ENCODE measurements around the gene GNRH2.
"Not testable (repeated sequence)": the region's sequence is repeated elsewhere in the genome, so short reads cannot be mapped to it uniquely, and the experiment has no call there.

Gene GNRH2

DNA sequence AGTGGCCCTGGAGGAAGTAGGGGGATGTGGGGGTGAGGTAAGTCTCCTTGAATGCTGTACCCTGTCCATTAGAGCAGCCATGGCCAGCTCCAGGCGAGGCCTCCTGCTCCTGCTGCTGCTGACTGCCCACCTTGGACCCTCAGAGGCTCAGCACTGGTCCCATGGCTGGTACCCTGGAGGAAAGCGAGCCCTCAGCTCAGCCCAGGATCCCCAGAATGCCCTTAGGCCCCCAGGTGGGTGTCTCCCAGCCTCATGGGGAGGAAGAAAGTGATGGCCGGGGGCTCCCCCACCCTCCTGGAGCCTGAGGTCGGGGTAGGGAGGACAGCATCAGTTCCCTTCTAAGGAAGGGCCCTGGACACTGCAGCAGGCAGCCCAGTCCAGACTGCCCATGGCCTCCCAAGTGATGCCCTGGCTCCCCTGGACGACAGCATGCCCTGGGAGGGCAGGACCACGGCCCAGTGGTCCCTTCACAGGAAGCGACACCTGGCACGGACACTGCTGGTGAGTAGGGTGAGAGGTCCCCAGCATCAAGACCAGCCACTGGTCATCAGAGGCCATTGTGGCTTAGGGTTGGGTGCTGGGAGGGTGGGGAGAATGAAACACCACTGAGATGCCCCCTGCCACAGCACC, 1.0 kb downstream of the GNRH2 start:
- DNase-seq, result no peak

DNA sequence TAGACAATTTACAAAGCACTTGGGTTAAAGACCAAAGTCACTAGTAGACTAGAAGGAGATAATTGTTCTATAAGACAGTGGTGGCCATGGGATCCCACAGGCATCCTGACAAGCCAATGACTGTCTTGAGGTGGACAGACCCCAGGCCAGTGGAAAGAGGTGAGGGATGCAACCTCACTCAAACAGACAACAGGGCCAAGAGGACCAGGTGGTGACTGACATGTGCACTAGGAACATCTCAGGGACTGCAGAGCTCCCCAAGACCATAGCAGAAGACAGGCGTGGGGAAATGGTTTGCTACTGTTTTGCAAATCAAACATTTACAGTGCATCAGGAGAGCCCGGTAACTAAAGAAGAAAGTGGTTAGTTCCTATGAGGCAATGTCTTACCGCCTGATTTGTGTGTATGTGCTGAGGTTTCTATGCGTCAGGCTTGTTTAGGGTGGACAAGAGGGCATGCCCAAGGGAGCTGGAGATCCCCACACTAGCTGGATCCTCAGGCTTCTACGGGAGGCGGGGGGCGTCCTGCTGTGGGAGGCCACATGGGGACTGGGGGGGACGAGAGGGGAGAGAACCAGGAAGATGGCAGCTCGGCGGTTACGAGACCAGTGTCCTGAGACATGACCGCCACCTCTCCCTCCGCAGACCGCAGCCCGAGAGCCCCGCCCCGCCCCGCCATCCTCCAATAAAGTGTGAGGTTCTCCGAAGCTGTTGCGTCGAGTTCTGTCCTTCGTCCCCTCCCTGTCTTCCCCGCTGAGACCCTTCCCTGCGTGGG, 1.8 kb downstream of the GNRH2 start:
- peak; percentile 46 for DNase-seq

DNA sequence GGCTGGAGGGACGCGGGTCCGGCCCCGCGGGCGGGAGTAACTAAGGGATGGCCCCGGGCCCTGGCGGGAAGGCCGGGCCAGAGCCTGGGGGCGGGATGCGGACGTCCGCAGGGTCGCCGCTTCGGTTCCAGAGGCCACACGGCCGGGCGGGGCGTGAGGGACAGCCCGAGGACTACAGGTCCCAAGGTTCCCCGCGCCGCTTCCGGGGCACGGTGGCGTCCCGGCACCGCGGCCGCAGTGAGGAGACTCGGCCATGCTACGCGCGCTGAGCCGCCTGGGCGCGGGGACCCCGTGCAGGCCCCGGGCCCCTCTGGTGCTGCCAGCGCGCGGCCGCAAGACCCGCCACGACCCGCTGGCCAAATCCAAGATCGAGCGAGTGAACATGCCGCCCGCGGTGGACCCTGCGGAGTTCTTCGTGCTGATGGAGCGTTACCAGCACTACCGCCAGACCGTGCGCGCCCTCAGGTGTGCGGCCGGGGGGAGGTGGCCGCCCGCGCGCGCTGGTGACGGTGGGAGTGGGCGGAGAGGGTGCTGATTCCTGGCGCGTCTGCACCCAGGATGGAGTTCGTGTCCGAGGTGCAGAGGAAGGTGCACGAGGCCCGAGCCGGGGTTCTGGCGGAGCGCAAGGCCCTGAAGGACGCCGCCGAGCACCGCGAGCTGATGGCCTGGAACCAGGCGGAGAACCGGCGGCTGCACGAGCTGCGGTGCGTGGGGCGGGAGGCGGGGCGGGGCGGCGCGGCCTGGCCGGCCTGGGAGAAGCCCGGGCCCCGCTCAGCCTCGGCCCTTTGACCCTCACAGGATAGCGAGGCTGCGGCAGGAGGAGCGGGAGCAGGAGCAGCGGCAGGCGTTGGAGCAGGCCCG, 2.6 kb downstream of the GNRH2 start, which contains the start of gene MRPS26:
TSS of gene MRPS26 (plus strand) at position 237 of the 861 bp plus-strand sequence. CDS start at position 254, 17 bp downstream.
- peak; percentile 46 for DNase-seq

DNA sequence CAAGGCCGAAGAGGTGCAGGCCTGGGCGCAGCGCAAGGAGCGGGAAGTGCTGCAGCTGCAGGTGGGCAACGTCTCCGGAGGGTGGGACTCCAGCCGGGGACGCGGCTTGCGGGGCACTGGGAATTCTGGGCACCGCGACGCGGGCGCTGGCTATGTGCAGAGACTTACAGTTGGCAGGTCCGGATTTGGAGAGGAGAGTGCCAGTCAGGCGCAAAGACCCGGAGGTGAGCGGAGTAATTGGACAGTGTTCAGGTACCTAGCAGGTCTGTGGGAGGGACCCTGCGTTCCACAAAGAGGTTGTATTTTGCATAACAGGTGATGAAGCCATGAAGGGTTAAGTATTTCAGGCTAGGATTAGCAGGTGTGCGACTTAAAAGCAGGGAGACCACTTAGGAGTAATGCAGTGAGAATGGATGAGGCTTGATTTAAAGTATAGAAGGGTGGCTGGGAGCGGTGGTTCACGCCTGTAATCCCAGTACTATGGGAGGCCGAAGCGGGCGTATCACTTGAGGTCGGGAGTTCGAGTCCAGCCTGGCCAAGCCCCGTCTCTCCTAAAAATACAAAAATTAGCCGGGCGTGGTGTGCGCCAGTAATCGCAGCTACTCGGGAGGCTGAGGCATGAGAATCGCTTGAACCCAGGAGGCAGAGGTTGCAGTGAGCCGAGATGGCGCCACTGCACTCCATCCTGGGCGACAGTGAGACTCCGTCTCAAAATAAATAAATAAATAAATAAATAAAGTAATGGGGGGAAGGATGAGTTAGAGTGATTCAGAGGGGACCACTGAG, 3.4 kb downstream of the GNRH2 start:
- DNase-seq, result peak; percentile 87

DNA sequence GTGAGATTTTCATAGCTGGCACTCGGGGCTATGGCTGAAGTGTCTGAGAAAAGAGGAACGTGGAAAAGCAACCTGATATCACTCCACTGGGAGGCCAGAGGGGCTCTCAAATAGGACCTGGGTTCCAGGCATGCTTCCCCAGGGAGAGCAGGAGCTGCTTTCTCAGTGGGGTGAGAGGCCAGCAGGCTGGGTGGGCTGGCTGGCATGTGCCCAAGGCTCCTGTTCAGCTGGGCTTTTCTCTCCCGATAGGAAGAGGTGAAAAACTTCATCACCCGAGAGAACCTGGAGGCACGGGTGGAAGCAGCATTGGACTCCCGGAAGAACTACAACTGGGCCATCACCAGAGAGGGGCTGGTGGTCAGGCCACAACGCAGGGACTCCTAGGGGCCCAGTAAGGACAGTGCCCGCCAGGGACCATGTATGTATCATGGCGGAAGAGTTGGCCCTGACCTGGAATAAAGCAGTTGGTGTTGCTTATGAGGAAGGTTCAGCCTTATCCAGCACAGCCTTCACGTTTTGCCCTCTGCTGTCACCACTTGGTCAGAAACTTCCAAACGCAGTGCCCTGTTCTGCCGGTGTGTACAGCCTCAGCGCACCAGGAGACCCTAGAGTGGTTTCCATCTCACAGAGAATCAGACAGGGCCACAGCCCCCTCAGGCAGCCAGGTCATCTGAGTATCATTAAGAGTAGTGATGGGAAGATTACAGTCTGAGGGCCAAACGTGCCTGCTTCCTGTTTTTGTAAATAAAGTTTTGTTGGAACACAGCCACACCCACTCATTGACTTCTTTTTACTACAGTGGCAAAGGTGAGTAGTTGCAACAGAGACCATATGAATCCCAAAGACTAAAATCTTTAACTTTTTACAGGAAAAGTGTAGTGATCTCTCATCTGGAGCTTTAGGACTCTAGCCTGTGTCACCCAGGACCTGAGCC, 4.3 kb downstream of the GNRH2 start:
- DNase-seq, result no peak

DNA sequence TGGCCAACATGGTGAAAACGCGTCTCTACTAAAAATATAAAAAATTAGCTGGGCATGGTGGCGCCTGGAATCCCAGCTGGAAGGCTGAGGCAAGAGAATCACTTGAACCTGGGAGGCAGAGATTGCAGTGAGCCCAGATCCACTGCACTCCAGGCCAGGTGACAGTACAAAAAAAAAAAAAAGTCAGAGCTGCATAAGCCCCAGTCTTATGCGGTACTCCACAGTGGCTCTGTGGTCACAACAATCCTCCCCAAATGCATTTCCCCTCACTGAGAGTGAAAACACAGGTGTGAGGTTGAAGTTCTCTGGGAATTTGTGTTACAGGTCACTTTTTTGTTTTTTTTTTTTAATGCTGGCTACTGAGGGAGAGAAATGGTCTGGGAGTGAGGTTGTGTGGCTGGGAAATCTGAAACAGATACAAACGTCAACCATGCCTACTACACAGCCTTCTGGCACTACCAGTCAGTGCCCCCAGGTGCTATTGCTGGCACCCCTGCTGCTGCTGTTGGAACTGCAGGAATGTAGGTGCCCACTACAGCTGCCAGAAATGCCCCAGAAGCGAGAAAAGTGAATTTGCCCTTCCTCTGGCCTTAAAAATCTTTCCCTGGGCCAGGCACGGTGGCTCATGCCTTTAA, 8.1 kb downstream of the GNRH2 start:
- no peak for DNase-seq

DNA sequence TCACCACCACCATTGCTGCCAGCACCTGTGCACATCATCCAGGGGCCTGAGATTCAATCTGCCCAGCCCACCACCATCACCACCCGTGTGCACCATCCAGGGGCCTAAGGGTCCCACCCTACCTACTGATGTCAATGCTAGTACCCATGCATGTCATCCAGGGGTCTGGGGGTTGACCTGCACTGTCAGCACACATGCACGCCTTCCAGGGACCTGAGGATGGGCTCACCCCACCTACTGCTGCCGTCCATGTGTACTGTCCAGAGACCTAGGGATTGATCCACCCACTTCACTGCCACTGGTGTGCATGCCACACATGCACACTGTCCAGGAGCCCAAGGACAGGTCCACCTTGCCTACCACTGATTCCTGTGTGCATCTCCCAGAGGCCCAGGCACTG, 16.1 kb downstream of the GNRH2 start:
- no peak for DNase-seq

DNA sequence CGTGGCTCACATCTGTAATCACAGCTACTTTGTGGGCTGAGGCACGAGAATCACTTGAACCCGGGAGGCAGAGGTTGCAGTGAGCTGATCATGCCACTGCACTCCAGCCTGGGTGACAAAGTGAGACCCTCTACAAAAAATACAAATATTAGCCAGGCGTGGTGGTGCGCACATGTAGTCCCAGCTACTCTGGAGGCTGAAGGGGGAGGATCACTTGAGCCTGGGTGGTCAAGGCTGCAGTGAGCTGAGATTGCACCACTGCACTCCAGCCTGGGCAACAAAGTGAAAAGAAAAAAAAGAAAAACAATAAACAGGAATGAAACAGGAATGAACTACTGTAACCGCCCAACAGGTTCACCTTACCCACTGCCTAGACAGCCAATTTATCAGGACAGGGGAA, 20.7 kb downstream of the GNRH2 start:
- not testable (repeated sequence) for DNase-seq

DNA sequence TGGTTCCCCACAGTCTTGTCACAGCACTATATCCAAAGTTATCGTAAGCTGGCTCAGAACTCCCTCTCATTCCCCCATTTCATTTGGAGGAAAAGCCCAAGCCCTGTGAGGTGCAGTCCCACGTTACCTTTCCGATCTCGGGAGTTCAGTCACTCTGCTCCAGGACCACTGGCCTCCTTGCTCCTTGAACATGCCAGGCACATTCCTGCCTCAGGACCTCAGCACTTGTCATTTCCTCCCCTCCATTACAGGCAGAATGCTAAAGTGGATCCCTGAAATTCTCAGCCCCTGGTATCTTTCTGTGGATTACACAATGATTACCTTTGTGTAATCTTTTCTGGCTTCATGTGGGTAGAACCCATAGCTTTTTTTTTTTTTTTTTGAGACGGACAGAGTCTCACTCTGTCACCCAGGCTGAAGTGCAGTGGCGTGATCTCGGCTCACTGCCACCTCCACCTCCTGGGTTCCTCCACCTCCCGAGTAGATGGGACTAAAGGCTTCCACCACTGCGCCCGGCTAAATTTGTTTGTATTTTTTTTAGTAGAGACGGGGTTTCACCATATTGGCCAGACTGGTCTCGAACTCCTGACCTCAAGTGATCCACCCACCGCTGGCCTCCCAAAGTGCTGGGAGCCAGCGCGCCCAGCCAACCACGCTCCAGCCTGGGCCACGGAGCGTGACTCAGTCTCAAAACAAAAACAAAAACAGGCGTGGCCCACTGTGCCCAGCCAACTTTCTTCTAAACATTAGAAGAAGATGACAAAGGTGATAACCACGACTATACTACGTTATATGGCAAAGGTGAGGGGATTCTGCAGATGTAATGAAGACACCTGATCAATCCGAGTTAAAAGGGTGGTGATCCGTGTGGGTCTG, 24.0 kb downstream of the GNRH2 start:
- DNase-seq, result no peak

DNA sequence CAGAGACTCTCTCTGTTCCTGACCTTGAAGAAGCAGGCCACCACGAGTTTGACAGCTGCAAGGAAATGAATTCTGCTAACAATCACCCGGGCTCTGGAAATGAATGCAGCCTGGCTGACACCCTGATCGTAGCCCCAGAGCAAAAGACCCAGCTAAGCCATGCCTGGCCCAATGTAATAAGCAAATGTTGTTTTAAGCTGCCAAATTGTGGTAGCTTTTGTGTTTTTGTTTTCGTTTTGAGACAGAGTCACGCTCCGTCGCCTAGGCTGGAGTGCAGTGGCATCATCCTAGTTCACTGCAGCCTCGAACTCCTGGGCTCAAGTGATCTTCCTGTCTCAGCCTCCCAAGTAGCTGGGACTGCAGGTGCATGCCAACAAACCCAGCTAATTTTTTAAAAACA, 24.7 kb downstream of the GNRH2 start:
- DNase-seq, result no peak

DNA sequence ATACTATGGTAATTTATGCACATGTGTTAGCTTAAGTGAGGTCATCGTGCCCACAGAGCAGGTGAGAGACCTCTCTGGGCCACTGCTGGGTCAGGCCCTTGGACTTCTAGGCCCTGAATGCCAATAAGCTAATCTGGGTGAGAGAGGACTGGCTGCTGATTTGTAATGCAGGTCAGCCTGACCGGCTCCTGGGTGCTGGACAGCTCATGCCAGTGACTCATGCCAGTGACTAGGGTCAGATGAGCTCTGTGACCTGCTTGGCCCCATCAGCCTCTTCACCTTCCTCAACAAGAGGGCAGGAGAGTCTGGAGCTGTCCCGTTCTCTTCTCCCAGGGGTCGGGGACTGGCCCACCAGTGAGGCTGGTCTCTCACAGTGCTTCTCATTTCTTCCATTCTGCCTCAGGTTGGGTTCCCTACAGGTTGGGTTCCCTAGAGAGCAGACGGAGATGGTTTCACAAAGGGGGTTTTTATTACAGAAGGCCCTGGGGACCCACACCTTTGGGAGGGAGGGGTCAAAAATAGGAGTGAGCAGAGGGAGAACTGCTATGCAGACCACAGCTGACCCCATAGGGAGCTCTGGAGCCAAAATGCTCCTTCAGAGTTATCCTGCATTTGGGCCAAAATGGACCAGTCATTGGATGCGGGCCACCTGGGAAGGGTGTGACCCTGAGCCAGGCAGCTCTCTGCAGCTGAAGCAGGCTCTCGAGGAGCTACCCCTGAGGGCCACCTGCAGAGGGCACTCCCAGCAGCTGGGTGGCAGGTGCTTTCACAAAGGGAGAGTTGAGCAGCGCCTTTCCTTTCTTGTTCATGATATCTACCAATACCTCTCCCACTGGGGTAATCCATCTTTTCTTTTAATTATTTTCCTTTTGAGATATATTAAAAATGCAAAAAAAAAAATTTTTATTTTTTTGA, 25.8 kb downstream of the GNRH2 start:
- no peak for DNase-seq

DNA sequence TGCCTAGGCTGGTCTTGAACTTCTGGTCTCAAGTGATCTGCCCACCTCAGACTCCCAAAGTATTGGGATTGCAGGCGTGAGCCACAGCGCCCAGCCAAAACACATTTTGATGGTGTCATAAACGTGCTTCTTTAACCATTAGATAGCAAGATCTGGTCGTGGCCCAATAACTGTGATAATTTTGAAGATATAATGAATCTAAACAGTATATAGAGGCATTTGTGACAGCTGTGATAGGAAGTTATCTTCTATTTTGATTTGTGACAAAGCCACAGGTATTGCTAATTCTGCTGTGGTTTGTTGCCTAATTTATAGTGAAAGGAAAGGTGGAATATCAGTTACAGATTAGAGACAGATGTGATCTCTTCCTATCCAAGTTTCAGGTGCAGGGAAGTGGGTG, 27.3 kb downstream of the GNRH2 start:
- no peak for DNase-seq

DNA sequence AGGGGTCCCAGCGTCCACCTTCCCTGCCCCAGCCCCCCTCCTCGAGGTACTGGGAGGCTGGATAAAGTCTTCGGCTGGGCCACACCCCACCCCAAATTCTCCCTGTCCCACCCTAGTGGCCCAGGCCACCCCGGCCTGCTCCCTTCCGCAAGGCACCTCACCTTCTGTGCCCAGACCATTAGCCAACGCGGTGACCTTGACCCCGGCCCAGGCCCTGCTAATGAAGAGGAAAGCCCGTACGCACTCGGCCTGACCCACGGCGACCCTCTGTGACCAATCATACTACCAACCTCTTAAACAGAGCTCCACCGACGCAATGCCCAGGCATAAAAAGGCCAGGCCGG, 27.8 kb downstream of the GNRH2 start:
- no peak for DNase-seq

DNA sequence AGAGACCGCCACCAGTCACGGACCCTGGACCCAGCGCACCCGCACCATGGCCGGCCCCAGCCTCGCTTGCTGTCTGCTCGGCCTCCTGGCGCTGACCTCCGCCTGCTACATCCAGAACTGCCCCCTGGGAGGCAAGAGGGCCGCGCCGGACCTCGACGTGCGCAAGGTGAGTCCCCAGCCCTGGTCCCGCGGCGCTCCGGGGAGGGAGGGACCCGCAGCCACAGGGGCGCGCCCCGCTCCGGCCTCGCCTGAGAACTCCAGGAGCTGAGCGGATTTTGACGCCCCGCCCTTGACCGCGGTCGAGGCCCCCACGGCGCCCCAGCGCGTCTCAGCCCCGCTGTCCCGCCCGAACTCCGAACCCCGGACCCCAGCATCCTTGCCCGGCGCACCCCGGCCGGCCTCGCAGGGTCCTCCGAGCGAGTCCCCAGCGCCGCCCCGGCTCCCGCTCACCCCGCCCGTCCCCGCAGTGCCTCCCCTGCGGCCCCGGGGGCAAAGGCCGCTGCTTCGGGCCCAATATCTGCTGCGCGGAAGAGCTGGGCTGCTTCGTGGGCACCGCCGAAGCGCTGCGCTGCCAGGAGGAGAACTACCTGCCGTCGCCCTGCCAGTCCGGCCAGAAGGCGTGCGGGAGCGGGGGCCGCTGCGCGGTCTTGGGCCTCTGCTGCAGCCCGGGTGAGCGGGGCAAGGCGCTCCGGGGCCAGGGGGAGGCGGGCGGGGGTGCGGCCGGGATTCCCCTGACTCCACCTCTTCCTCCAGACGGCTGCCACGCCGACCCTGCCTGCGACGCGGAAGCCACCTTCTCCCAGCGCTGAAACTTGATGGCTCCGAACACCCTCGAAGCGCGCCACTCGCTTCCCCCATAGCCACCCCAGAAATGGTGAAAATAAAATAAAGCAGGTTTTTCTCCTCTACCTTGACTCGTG, 28.4 kb downstream of the GNRH2 start, which contains the start of gene OXT:
TSS of gene OXT (plus strand) at position 11 of the 920 bp plus-strand sequence. CDS start at position 47, 36 bp downstream.
- no peak for DNase-seq

DNA sequence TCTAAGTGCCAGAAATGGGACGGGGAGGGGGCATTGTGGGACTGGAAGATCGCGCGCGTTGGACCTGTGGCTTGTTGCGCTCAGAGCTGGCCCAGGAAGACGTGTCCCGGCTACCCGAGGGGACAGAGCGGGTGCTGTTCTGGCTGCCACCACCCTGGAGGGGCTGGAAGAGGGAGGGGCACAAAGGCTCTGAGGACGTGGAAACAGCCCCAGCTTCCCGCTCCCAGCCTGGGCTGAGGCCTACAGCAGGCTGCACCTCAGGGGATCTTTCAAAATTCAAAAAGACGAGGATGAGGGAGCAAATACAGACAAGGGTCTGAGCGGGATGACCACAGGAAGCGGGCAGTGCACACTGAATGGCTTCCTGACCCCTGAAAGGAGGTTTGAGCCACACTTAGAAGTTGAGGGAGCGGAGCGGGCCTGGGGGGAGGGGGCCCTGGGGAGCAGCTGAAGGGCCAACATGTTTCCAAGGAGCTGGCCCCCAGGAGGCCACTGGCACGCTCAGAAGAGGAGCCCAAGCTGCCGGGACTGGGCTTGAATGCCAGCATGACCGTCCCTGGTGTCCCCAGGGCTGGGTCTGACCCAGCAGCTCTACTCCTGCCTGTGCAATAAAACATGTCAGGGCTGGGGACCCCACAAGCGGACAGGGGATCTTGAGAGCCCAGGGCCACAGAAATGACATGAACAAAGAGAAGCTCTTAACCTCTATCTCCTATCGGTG, 29.3 kb downstream of the GNRH2 start:
- no peak for DNase-seq

DNA sequence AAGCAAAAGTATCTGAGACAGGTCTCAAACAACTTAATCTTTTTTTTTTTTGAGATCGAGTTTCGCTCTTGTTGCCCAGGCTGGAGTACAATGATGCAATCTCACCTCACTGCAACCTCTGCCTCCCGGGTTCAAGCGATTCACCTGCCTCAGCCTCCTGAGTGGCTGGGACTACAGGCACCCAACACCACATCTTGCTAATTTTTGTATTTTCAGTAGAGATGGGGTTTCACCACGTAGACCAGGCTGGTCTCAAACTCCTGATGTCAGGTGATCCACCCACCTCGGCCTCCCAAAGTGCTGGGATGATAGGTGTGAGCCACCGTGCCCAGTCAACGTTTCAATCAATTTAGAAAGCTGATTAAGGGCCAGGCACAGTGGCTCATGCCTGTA, 29.8 kb downstream of the GNRH2 start:
- DNase-seq, result not testable (repeated sequence)

DNA sequence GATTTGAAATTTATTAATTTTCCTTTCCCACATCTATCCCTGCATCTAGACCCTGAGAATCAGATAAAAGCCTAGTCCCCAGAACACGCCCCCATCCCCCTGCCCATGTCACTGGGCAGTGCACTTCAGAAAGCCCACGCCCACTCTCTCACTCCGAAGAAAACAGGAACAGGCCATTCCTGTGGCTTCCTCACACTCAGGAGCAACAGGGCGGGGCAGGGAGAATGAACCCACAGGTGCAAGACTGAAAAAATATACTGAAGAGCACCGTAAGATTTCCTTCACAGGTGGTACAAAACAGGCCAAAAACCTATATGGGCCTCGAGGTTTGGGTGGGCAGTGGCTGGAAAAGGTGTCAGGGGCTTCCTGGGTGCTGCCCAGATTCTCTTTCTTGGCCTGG, 31.4 kb downstream of the GNRH2 start:
- DNase-seq, result no peak

Data from DMS79 treated with DMSO at 0.1 percent for 48 hours (cell line).